Mammary epithelial cell (primary cell): ENCODE results near the gene NPY.

ENCODE experiments used
- EZH2 ChIP-seq: IDR thresholded peaks from 2 replicates; pipeline ENCODE4 v1.6.1; 2012; ENCODE audit warnings: low read length, inconsistent platforms, borderline replicate concordance
- TF ChIP-seq, protein P1 (sequence below), 2 donors: IDR thresholded peaks in 1 of 2; conservative IDR thresholded peaks in 1 of 2; 2 replicates each; pipeline ENCODE4 v1.5.1; 2011 to 2012; ENCODE audit warnings: inconsistent platforms in 2 of 2, low read length in 2 of 2, mild to moderate bottlenecking in 2 of 2, control low read depth in 1 of 2, low read depth in 1 of 2; ENCODE audit not compliant: insufficient read depth in 1 of 2; ENCODE audit errors: extremely low read depth in 1 of 2

- TF ChIP-seq, protein P1, sequence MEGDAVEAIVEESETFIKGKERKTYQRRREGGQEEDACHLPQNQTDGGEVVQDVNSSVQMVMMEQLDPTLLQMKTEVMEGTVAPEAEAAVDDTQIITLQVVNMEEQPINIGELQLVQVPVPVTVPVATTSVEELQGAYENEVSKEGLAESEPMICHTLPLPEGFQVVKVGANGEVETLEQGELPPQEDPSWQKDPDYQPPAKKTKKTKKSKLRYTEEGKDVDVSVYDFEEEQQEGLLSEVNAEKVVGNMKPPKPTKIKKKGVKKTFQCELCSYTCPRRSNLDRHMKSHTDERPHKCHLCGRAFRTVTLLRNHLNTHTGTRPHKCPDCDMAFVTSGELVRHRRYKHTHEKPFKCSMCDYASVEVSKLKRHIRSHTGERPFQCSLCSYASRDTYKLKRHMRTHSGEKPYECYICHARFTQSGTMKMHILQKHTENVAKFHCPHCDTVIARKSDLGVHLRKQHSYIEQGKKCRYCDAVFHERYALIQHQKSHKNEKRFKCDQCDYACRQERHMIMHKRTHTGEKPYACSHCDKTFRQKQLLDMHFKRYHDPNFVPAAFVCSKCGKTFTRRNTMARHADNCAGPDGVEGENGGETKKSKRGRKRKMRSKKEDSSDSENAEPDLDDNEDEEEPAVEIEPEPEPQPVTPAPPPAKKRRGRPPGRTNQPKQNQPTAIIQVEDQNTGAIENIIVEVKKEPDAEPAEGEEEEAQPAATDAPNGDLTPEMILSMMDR (conservative IDR thresholded peaks at IDR 0.05 in 1 of 2, IDR thresholded peaks at IDR 0.05 in 1 of 2; ENCODE audit: extremely low read depth in 1 of 2, insufficient read depth in 1 of 2, low read depth in 1 of 2, low read length in 2 of 2): no peak
- no peak for TF ChIP-seq EZH2
These were observed 50.0 kb downstream of the NPY start for GRCh38 chr7:24334012-24334411.
